Endothelial cell of umbilical vein (primary cell): Measurements from ENCODE around the gene HRH3. TPM values are rescaled to one million over a fixed set of nuclear protein-coding genes. Genes with fewer than 3 reads are reported as not detected.

Source experiments
- BruUV-seq: library from RNA; stranded (reverse); fragments of 400-500 nt; replicated peaks from 2 replicates; lab custom pipeline; 2021; lab: Mats Ljungman, UMichigan
- CTCF ChIA-PET: fragments of 300-600, 350-600 bp; sonication (Branson Sonifier 250); formaldehyde crosslinking; loops from one replicate; lab custom pipeline; 2021; ENCODE audit warnings: antibody characterized with exemption, inconsistent platforms; lab: Charles Lee
- POLR2A ChIA-PET: fragments of 300-600, 350-600 bp; sonication (Branson Sonifier 250); formaldehyde crosslinking; loops from one replicate; lab custom pipeline; 2021; ENCODE audit warnings: antibody characterized with exemption, inconsistent platforms; lab: Charles Lee
- DNase-seq: peaks from one replicate; pipeline ENCODE4 v3.0.0-alpha.2; 2011; ENCODE audit warnings: low read depth, low spot score
- FAIRE-seq: peaks from 2 replicates; lab custom pipeline; 2011; peaks lifted over from hg19 to GRCh38; lab: Jason Lieb, UNC
- H2AFZ ChIP-seq: 2 replicates; pipeline ENCODE4 v1.6.0; 2012; ENCODE audit warnings: low read depth, low read length, control low read depth, inconsistent platforms
- H3K27ac ChIP-seq: 2 replicates; pipeline ENCODE4 v1.5.1; 2011; ENCODE audit warnings: low read depth, mild to moderate bottlenecking, control low read depth, low read length, moderate library complexity; ENCODE audit not compliant: insufficient read depth
- H3K27me3 ChIP-seq, 2 experiments: 2 replicates each; pipeline versions ENCODE4 v1.6.0 to v1.6.1; 2011; ENCODE audit warnings: low read length in 2 of 2, mixed read lengths in 1 of 2; ENCODE audit not compliant: control insufficient read depth in 2 of 2, insufficient read depth in 2 of 2
- H3K36me3 ChIP-seq, 2 experiments: 2 replicates in 1 of 2; 3 replicates in 1 of 2; pipeline ENCODE4 v1.5.1; 2011; ENCODE audit warnings: low read length in 2 of 2, mild to moderate bottlenecking in 1 of 2, moderate library complexity in 1 of 2; ENCODE audit not compliant: control insufficient read depth in 2 of 2, insufficient read depth in 2 of 2; ENCODE audit errors: extremely low read depth in 1 of 2
- H3K4me1 ChIP-seq: 3 replicates; pipeline ENCODE4 v1.5.1; 2011; ENCODE audit warnings: mild to moderate bottlenecking, low read length; ENCODE audit not compliant: control insufficient read depth, insufficient read depth; ENCODE audit errors: extremely low read depth
- H3K4me2 ChIP-seq: 2 replicates; pipeline ENCODE4 v1.6.1; 2011; ENCODE audit warnings: low read length, control low read depth, mixed read lengths; ENCODE audit not compliant: insufficient read depth
- H3K4me3 ChIP-seq, 3 experiments: fragments of 200-600 bp in 1 of 3; sonication (generic), shearing (Covaris generic) in 1 of 3; replicated peaks in 1 of 3; 2 replicates each; pipeline ENCODE4 v1.5.1; 2011 to 2016; ENCODE audit warnings: control low read depth in 3 of 3, low read length in 3 of 3, mild to moderate bottlenecking in 2 of 3, inconsistent platforms in 1 of 3, low read depth in 1 of 3, moderate library complexity in 1 of 3; ENCODE audit not compliant: insufficient read depth in 1 of 3
- H3K79me2 ChIP-seq: 2 replicates; pipeline ENCODE4 v1.6.0; 2012; ENCODE audit warnings: low read length, inconsistent platforms; ENCODE audit not compliant: control insufficient read depth, insufficient read depth
- H3K9ac ChIP-seq: replicated peaks from 2 replicates; pipeline ENCODE3; 2011; ENCODE audit warnings: low read length, control low read depth; ENCODE audit not compliant: insufficient read depth; ENCODE audit errors: extremely low read depth
- H3K9me1 ChIP-seq: replicated peaks from 3 replicates; pipeline ENCODE4 v1.6.0; 2011; ENCODE audit warnings: mild to moderate bottlenecking, low read length; ENCODE audit not compliant: control insufficient read depth, insufficient read depth; ENCODE audit errors: extremely low read depth
- H3K9me3 ChIP-seq: replicated peaks from 2 replicates; pipeline ENCODE4 v1.5.1; 2012; ENCODE audit warnings: low read length, inconsistent platforms; ENCODE audit not compliant: control insufficient read depth, insufficient read depth
- H4K20me1 ChIP-seq: replicated peaks from 2 replicates; pipeline ENCODE3; 2011; ENCODE audit warnings: mild to moderate bottlenecking, low read length; ENCODE audit not compliant: control insufficient read depth, insufficient read depth; ENCODE audit errors: extremely low read depth
- EZH2 ChIP-seq: IDR thresholded peaks from 2 replicates; pipeline ENCODE4 v1.6.1; 2012; ENCODE audit warnings: borderline replicate concordance, low read depth, mild to moderate bottlenecking, moderate library complexity, low read length, inconsistent platforms; ENCODE audit not compliant: severe bottlenecking
- FOS ChIP-seq: IDR thresholded peaks from 2 replicates; pipeline ENCODE4 v1.6.1; 2011; ENCODE audit warnings: mild to moderate bottlenecking, low read length, moderate library complexity, borderline replicate concordance; ENCODE audit not compliant: insufficient read depth
- GATA2 ChIP-seq: IDR thresholded peaks from 2 replicates; pipeline ENCODE4 v1.7.0; 2011; ENCODE audit warnings: low read depth, mild to moderate bottlenecking, moderate library complexity, mixed read lengths, low read length; ENCODE audit not compliant: insufficient read length, insufficient read depth
- JUN ChIP-seq: IDR thresholded peaks from 2 replicates; pipeline ENCODE4 v1.6.1; 2011; ENCODE audit warnings: borderline replicate concordance, low read depth; ENCODE audit not compliant: insufficient read length, insufficient read depth
- MYC ChIP-seq: IDR thresholded peaks from one replicate; pipeline ENCODE4 v1.6.1; 2011; ENCODE audit warnings: mild to moderate bottlenecking, low read depth, low read length
- POLR2A ChIP-seq: IDR thresholded peaks from 2 replicates; pipeline ENCODE4 v1.6.1; 2012; ENCODE audit warnings: low read depth, mild to moderate bottlenecking, control low read depth, low read length
- POLR2AphosphoS5 ChIP-seq: IDR thresholded peaks from 2 replicates; pipeline ENCODE4 v1.6.1; 2012; ENCODE audit warnings: low read depth, mild to moderate bottlenecking, control low read depth, low read length, moderate library complexity; ENCODE audit not compliant: insufficient read depth
- dilution Hi-C: fragments of 300-500 bp; cut with MboI; formaldehyde crosslinking; loops from one replicate; pipeline ENCODE4 v1.15.0; 2019; ENCODE audit warnings: low sequenced_read_pairs; ENCODE audit not compliant: extremely low pct_ligation_motif_present
- intact Hi-C: fragments of 100-400 bp; cut with micrococcal nuclease; formaldehyde crosslinking; loops from one replicate; pipeline ENCODE4 v1.10.0; 2022
- polyA plus RNA-seq, 4 experiments: library from polyadenylated mRNA; depleted of rRNA in 3 of 4; stranded (reverse) in 3 of 4; unstranded in 1 of 4; fragments of >200 nt; gene quantifications; 2 replicates each; pipeline versions ENCODE4 v1.2.1 to v1.2.3, GENCODE V29; 2011 to 2012; ENCODE audit warnings: missing spikeins in 1 of 4
- total RNA-seq: library from RNA; stranded (reverse); gene quantifications from 2 replicates; pipeline ENCODE4 v1.2.3, GENCODE V29; 2021
- TF ChIP-seq, protein P1 (sequence below), 2 donors: IDR thresholded peaks; 1 replicate in 1 of 2; 2 replicates in 1 of 2; pipeline ENCODE4 v1.5.1; 2011; ENCODE audit warnings: low read length in 2 of 2, mild to moderate bottlenecking in 2 of 2, moderate library complexity in 2 of 2, control low read depth in 1 of 2, inconsistent platforms in 1 of 2, low read depth in 1 of 2; ENCODE audit not compliant: insufficient read depth in 1 of 2; ENCODE audit errors: extremely low read depth in 1 of 2
- TF ChIP-seq, protein P2 (sequence below): IDR thresholded peaks from 2 replicates; pipeline ENCODE4 v1.6.1; 2011; ENCODE audit not compliant: insufficient read depth, insufficient read length

Gene HRH3
- total and polyA plus RNA-seq, 2 donors (not counting 3 experiments of a cell fraction or from before 2014, with no cell fraction given): not detected

DNA sequence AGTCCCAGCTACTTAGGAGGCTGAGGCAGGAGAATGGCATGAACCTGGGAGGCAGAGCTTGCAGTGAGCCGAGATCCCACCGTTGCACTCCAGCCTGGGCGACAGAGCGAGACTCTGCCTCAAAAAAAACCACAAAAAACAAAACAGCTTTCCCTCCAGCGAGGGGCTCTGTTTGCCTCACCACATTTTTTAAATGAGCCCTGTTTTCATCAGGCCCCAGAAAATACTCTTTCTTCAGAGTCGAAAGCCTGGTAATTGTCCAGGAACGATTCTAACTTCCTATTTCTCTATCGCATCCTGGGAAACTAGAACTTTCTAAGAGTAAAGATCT, 25.0 kb downstream of the HRH3 start:
- no peak for FAIRE-seq
- Histone ChIP-seq H4K20me1 (no peaks in the 10 kb centered on the region), H3K4me3 (no peak overlapping the region), H2AFZ (no peak overlapping the region), H3K9me1 (no peaks in the 10 kb centered on the region), H3K9ac (no peak overlapping the region), H3K27ac (no peak overlapping the region), H3K9me3 (no peaks in the 10 kb centered on the region), H3K4me1 (no peaks in the 10 kb centered on the region), H3K4me2 (no peak overlapping the region), H3K79me2 (no peaks in the 10 kb centered on the region), H3K36me3 (peaks cover 2 to 22% of the 10 kb centered on the region in 2 experiments), H3K27me3 (no peaks in the 10 kb centered on the region)
- intact Hi-C loops: no loop called here
- ChIA-PET POLR2A (no interaction called here), CTCF (no interaction called here)
- TF ChIP-seq EZH2: no peak
- TF ChIP-seq, protein P1, sequence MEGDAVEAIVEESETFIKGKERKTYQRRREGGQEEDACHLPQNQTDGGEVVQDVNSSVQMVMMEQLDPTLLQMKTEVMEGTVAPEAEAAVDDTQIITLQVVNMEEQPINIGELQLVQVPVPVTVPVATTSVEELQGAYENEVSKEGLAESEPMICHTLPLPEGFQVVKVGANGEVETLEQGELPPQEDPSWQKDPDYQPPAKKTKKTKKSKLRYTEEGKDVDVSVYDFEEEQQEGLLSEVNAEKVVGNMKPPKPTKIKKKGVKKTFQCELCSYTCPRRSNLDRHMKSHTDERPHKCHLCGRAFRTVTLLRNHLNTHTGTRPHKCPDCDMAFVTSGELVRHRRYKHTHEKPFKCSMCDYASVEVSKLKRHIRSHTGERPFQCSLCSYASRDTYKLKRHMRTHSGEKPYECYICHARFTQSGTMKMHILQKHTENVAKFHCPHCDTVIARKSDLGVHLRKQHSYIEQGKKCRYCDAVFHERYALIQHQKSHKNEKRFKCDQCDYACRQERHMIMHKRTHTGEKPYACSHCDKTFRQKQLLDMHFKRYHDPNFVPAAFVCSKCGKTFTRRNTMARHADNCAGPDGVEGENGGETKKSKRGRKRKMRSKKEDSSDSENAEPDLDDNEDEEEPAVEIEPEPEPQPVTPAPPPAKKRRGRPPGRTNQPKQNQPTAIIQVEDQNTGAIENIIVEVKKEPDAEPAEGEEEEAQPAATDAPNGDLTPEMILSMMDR (IDR thresholded peaks at IDR 0.05; ENCODE audit: extremely low read depth in 1 of 2, insufficient read depth in 1 of 2, low read depth in 1 of 2, low read length in 2 of 2): no peak
- TF ChIP-seq GATA2: no peak
- dilution Hi-C loops: no loop called here
- no peak for DNase-seq
- BruUV-seq: no TSS peak

DNA sequence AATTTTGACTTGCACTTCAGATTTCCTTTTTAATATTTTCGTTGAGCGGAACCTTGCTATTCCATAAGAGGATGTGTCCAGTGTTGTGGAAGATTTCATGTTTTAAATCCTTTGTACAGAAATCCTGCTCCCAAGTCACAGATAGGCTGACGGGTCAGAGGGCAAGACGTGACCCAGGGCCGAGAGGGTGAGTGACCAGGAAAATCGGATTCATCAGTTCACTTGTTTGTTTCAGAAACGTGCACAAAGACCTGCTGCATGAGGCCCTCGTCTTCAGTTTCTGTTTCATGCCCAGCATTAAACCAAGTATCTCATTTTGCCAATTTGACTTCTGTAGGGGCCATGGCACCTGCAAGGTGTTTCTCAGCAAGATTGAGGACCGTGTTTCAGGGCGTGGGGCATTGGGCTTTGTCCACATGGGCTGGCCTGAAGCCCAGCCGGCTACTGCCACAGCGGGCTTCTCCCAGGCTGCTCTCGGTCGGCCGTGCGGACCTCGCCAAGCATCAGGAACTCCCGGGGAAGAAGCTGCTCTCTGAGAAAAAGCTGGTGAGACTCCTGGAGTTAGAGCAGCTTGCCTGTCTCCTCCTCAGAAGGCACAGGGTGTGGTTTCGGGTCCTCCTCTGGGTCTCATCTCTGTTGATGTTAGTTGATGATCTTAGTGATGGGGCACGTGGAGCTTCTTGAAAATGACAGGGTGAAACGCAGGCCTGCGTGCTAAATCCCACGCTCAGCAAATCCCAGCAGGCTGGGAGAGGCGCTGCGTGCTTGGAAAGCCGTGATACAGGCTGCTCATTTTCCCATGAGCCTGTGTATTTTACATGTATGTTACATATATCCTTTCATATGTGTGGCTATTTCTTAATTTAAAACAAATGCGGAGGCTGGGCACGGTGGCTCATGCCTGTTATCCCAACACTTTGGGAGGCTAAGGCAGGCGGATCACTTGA, 26.7 kb downstream of the HRH3 start:
- FAIRE-seq (no peak), DNase-seq (no peak)
- dilution Hi-C loops (no loop called here), intact Hi-C loops (no loop called here)
- TF ChIP-seq MYC (no peak), POLR2AphosphoS5 (no peak), GATA2 (no peak), POLR2A (no peak), FOS (no peak), EZH2 (no peak), JUN (no peak)
- TF ChIP-seq, protein P1 (IDR thresholded peaks at IDR 0.05; ENCODE audit: extremely low read depth in 1 of 2, insufficient read depth in 1 of 2, low read depth in 1 of 2, low read length in 2 of 2): no peak
- TF ChIP-seq, protein P2, sequence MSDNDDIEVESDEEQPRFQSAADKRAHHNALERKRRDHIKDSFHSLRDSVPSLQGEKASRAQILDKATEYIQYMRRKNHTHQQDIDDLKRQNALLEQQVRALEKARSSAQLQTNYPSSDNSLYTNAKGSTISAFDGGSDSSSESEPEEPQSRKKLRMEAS: no peak
- H4K20me1 ChIP-seq: no peaks in the 10 kb centered on the region
- no peak overlapping the region for H3K27ac ChIP-seq
- no peak overlapping the region for H3K4me2 ChIP-seq
- CTCF ChIA-PET: interaction anchor here (1.4 kb wide), 1 partner anchor 182 kb away, joined by 4 read pairs; no protein-coding TSS in a partner anchor
- H3K4me1 ChIP-seq: no peaks in the 10 kb centered on the region
- no peaks in the 10 kb centered on the region for H3K27me3 ChIP-seq
- H3K9ac ChIP-seq: no peak overlapping the region
- BruUV-seq: no TSS peak
- no peaks in the 10 kb centered on the region for H3K9me3 ChIP-seq
- H3K79me2 ChIP-seq: peaks cover 4% of the 10 kb centered on the region
- no peaks in the 10 kb centered on the region for H3K9me1 ChIP-seq
- no peak overlapping the region for H2AFZ ChIP-seq
- no peak overlapping the region for H3K4me3 ChIP-seq
- POLR2A ChIA-PET: no interaction called here
- peaks cover 2 to 17% of the 10 kb centered on the region in 2 experiments for H3K36me3 ChIP-seq
